ENCODE data around the gene CYP24A1.

Gene CYP24A1

GRCh38 chr20:54193817-54194216 lies 20.0 kb upstream of the CYP24A1 start:
- H3K4me1 ChIP-seq (ENCODE audit: insufficient read depth, low read length), result no peaks in the 10 kb centered on the region
- H3K4me2 ChIP-seq (ENCODE audit: insufficient read depth, low read length), result no peak overlapping the region
- TF ChIP-seq CTCF (IDR thresholded peaks at IDR 0.05; ENCODE audit: borderline replicate concordance, extremely low read depth, low read length, poor library complexity, severe bottlenecking) (no peak), EZH2 (IDR thresholded peaks at IDR 0.05; ENCODE audit: borderline replicate concordance, low read depth, low read length, severe bottlenecking) (no peak)
- no peaks in the 10 kb centered on the region for H4K20me1 ChIP-seq (ENCODE audit: insufficient read depth, low read length)
- no peak overlapping the region for H3K27ac ChIP-seq (ENCODE audit: low read length)
- H3K79me2 ChIP-seq (ENCODE audit: insufficient read depth, low read length), result no peaks in the 10 kb centered on the region
- no peaks in the 10 kb centered on the region for H3K9me3 ChIP-seq (ENCODE audit: insufficient read depth, low read length, severe bottlenecking)
- ATAC-seq (ENCODE audit: insufficient read depth, low read depth), result no peak
- no peak overlapping the region for H2AFZ ChIP-seq (ENCODE audit: low read depth, low read length)
- no peak overlapping the region for H3K4me3 ChIP-seq (ENCODE audit: low read depth in 1 of 2, low read length in 2 of 2)
- H3K27me3 ChIP-seq (ENCODE audit: insufficient read depth, low read length, poor library complexity), result peaks cover 17% of the 10 kb centered on the region
- H3K36me3 ChIP-seq (ENCODE audit: insufficient read depth, low read length), result no peaks in the 10 kb centered on the region
- no peak overlapping the region for H3K9ac ChIP-seq (ENCODE audit: low read depth, low read length)
- no peak for DNase-seq

- H3K4me2 ChIP-seq (ENCODE audit: insufficient read depth, low read length), result no peak overlapping the region
- H3K9ac ChIP-seq (ENCODE audit: low read depth, low read length), result no peak overlapping the region
- H3K4me1 ChIP-seq (ENCODE audit: insufficient read depth, low read length), result no peaks in the 10 kb centered on the region
- no peaks in the 10 kb centered on the region for H3K9me3 ChIP-seq (ENCODE audit: insufficient read depth, low read length, severe bottlenecking)
- DNase-seq (no peak), ATAC-seq (ENCODE audit: insufficient read depth, low read depth) (no peak)
- no peaks in the 10 kb centered on the region for H3K79me2 ChIP-seq (ENCODE audit: insufficient read depth, low read length)
- peaks cover 20% of the 10 kb centered on the region for H3K27me3 ChIP-seq (ENCODE audit: insufficient read depth, low read length, poor library complexity)
- H3K27ac ChIP-seq (ENCODE audit: low read length), result no peak overlapping the region
- no peak overlapping the region for H2AFZ ChIP-seq (ENCODE audit: low read depth, low read length)
- no peak overlapping the region for H3K4me3 ChIP-seq (ENCODE audit: low read depth in 1 of 2, low read length in 2 of 2)
- no peaks in the 10 kb centered on the region for H4K20me1 ChIP-seq (ENCODE audit: insufficient read depth, low read length)
- no peak for TF ChIP-seq EZH2 (IDR thresholded peaks at IDR 0.05; ENCODE audit: borderline replicate concordance, low read depth, low read length, severe bottlenecking)
- TF ChIP-seq CTCF (IDR thresholded peaks at IDR 0.05; ENCODE audit: borderline replicate concordance, extremely low read depth, low read length, poor library complexity, severe bottlenecking), result no peak
- no peaks in the 10 kb centered on the region for H3K36me3 ChIP-seq (ENCODE audit: insufficient read depth, low read length)
Observed at GRCh38 chr20:54190217-54190616, 16.4 kb upstream of the CYP24A1 start.

GRCh38 chr20:54189630-54190029 lies 15.8 kb upstream of the CYP24A1 start:
- ATAC-seq (ENCODE audit: insufficient read depth, low read depth) (no peak), DNase-seq (no peak)
- TF ChIP-seq EZH2 (IDR thresholded peaks at IDR 0.05; ENCODE audit: borderline replicate concordance, low read depth, low read length, severe bottlenecking) (no peak), CTCF (IDR thresholded peaks at IDR 0.05; ENCODE audit: borderline replicate concordance, extremely low read depth, low read length, poor library complexity, severe bottlenecking) (no peak)
- H4K20me1 ChIP-seq (ENCODE audit: insufficient read depth, low read length), result no peaks in the 10 kb centered on the region
- H3K9ac ChIP-seq (ENCODE audit: low read depth, low read length), result no peak overlapping the region
- H3K9me3 ChIP-seq (ENCODE audit: insufficient read depth, low read length, severe bottlenecking), result no peaks in the 10 kb centered on the region
- H3K27me3 ChIP-seq (ENCODE audit: insufficient read depth, low read length, poor library complexity), result peaks cover 20% of the 10 kb centered on the region
- no peak overlapping the region for H3K4me3 ChIP-seq (ENCODE audit: low read depth in 1 of 2, low read length in 2 of 2)
- H2AFZ ChIP-seq (ENCODE audit: low read depth, low read length), result no peak overlapping the region
- no peaks in the 10 kb centered on the region for H3K36me3 ChIP-seq (ENCODE audit: insufficient read depth, low read length)
- no peak overlapping the region for H3K4me2 ChIP-seq (ENCODE audit: insufficient read depth, low read length)
- no peak overlapping the region for H3K27ac ChIP-seq (ENCODE audit: low read length)
- H3K4me1 ChIP-seq (ENCODE audit: insufficient read depth, low read length), result no peaks in the 10 kb centered on the region
- no peaks in the 10 kb centered on the region for H3K79me2 ChIP-seq (ENCODE audit: insufficient read depth, low read length)
